SK-N-SH (cell line): ENCODE measurements around the gene OR2A5. TPM values are rescaled to one million over a fixed set of nuclear protein-coding genes. Genes with fewer than 3 reads are reported as not detected.

Experiments used
- CTCF ChIA-PET: fragments of 300-600, 350-600 bp; formaldehyde crosslinking; extraction: SDS; loops from one replicate; lab custom pipeline; 2021; lab: Yijun Ruan, JAX
- POLR2A ChIA-PET: fragments of 350-600 bp; sonication (Branson Sonifier 250); formaldehyde crosslinking; extraction: SDS; loops from one replicate; lab custom pipeline; 2020; ENCODE audit warnings: antibody characterized with exemption, inconsistent platforms; lab: Yijun Ruan, JAX
- DNase-seq: peaks from one replicate; pipeline ENCODE4 v3.0.0; 2012
- H2AFZ ChIP-seq: fragments of 200-600 bp; sonication (generic); 2 replicates; pipeline ENCODE4 v1.8.1; 2016; ENCODE audit warnings: antibody characterized with exemption, mild to moderate bottlenecking, low read depth
- H3F3A ChIP-seq: fragments of 200-600 bp; sonication (generic); replicated peaks from 2 replicates; pipeline ENCODE3; 2016; ENCODE audit warnings: antibody characterized with exemption, mild to moderate bottlenecking; ENCODE audit not compliant: insufficient read depth
- H3K27ac ChIP-seq, 2 experiments: fragments of 200-500 bp in 1 of 2; fragments of 200-600 bp in 1 of 2; sonication (Bioruptor generic) in 1 of 2; sonication (generic), shearing (Covaris generic) in 1 of 2; 2 replicates each; pipeline versions ENCODE4 v1.5.1 to v1.6.1; 2014 to 2016; ENCODE audit warnings: low read depth in 2 of 2, inconsistent platforms in 1 of 2, low read length in 1 of 2, mild to moderate bottlenecking in 1 of 2, mixed read lengths in 1 of 2
- H3K27me3 ChIP-seq: fragments of 200-600 bp; sonication (generic), shearing (Covaris generic); 2 replicates; pipeline ENCODE4 v1.6.1; 2016; ENCODE audit warnings: mixed run types; ENCODE audit not compliant: insufficient read depth
- H3K36me3 ChIP-seq, 2 experiments: fragments of 200-500 bp in 1 of 2; fragments of 200-600 bp in 1 of 2; sonication (Bioruptor generic) in 1 of 2; sonication (generic) in 1 of 2; replicated peaks in 1 of 2; 2 replicates each; pipeline versions ENCODE3 to v1.5.1; 2014 to 2016; ENCODE audit warnings: low read length in 1 of 2, mild to moderate bottlenecking in 1 of 2; ENCODE audit not compliant: insufficient read depth in 2 of 2, control insufficient read depth in 1 of 2
- H3K4me1 ChIP-seq, 2 experiments: fragments of 200-500 bp in 1 of 2; fragments of 200-600 bp in 1 of 2; sonication (Bioruptor generic) in 1 of 2; sonication (generic), shearing (Covaris generic) in 1 of 2; 2 replicates each; pipeline versions ENCODE4 v1.5.1 to v1.6.1; 2014 to 2016; ENCODE audit warnings: low read depth in 1 of 2, low read length in 1 of 2, mixed run types in 1 of 2; ENCODE audit not compliant: insufficient read depth in 2 of 2, control insufficient read depth in 1 of 2
- H3K4me2 ChIP-seq: fragments of 200-600 bp; sonication (generic), shearing (Covaris generic); 2 replicates; pipeline ENCODE4 v1.6.1; 2017; ENCODE audit warnings: mixed run types
- H3K4me3 ChIP-seq, 2 experiments: fragments of 200-500 bp in 1 of 2; fragments of 200-600 bp in 1 of 2; sonication (Bioruptor generic) in 1 of 2; sonication (generic), shearing (Covaris generic) in 1 of 2; 2 replicates each; pipeline versions ENCODE4 v1.5.1 to v1.8.1; 2014 to 2016; ENCODE audit warnings: low read depth in 2 of 2, inconsistent platforms in 1 of 2, low read length in 1 of 2, mild to moderate bottlenecking in 1 of 2, mixed read lengths in 1 of 2, moderate library complexity in 1 of 2
- H3K79me2 ChIP-seq: fragments of 200-600 bp; sonication (generic); 2 replicates; pipeline ENCODE4 v1.8.1; 2017; ENCODE audit warnings: mild to moderate bottlenecking; ENCODE audit not compliant: insufficient read depth
- H3K9ac ChIP-seq: fragments of 200-600 bp; sonication (generic); 2 replicates; pipeline ENCODE4 v1.6.1; 2017; ENCODE audit warnings: mixed run types
- H3K9me2 ChIP-seq: fragments of 200-600 bp; sonication (generic); 2 replicates; pipeline ENCODE4 v1.6.1; 2017; ENCODE audit warnings: mixed run types
- H3K9me3 ChIP-seq: fragments of 200-600 bp; sonication (generic); 2 replicates; pipeline ENCODE4 v1.6.1; 2017; ENCODE audit warnings: mixed run types, mild to moderate bottlenecking, moderate library complexity
- H4K20me1 ChIP-seq: fragments of 200-600 bp; sonication (generic); 2 replicates; pipeline ENCODE4 v1.6.1; 2017; ENCODE audit warnings: mild to moderate bottlenecking, mixed run types; ENCODE audit not compliant: insufficient read depth
- CTCF ChIP-seq: fragments of 200-600 bp; sonication (generic); IDR thresholded peaks from 2 replicates; pipeline ENCODE4 v1.6.1; 2017; ENCODE audit warnings: antibody characterized with exemption, mild to moderate bottlenecking, moderate library complexity
- ELF1 ChIP-seq: IDR thresholded peaks from 2 replicates; pipeline ENCODE4 v1.4.0; 2012
- EP300 ChIP-seq, 2 experiments: IDR thresholded peaks; 2 replicates each; pipeline versions ENCODE4 v1.4.0 to v1.6.1; 2012; ENCODE audit warnings: borderline replicate concordance in 1 of 2, low read depth in 1 of 2, low read length in 1 of 2
- EZH2phosphoT487 ChIP-seq: fragments of 200-600 bp; sonication (generic); IDR thresholded peaks from 2 replicates; pipeline ENCODE4 v1.6.1; 2017; ENCODE audit warnings: low read depth, mixed run types, mild to moderate bottlenecking, antibody characterized with exemption, moderate library complexity, borderline replicate concordance
- FOSL2 ChIP-seq: IDR thresholded peaks from 2 replicates; pipeline ENCODE4 v1.4.0; 2012; ENCODE audit warnings: low read depth, mild to moderate bottlenecking, moderate library complexity, borderline replicate concordance
- FOXM1 ChIP-seq: IDR thresholded peaks from 2 replicates; pipeline ENCODE4 v1.4.0; 2012; ENCODE audit warnings: low read depth, mild to moderate bottlenecking
- GATA2 ChIP-seq: sonication (generic); formaldehyde crosslinking; IDR thresholded peaks from 2 replicates; pipeline ENCODE4 v1.5.0; 2020; ENCODE audit warnings: mild to moderate bottlenecking, missing genetic modification reagents
- JUND ChIP-seq: IDR thresholded peaks from 2 replicates; pipeline ENCODE4 v1.4.0; 2012
- NRF1 ChIP-seq: IDR thresholded peaks from 2 replicates; pipeline ENCODE4 v1.6.1; 2012; ENCODE audit warnings: low read depth, mild to moderate bottlenecking, low read length
- PBX3 ChIP-seq: IDR thresholded peaks from 2 replicates; pipeline ENCODE4; 2012
- RAD21 ChIP-seq: IDR thresholded peaks from 2 replicates; pipeline ENCODE4 v1.6.1; 2012; ENCODE audit warnings: mild to moderate bottlenecking, low read length
- RCOR1 ChIP-seq: fragments of 150-350 bp; IDR thresholded peaks from 2 replicates; pipeline ENCODE4 v1.6.1; 2017; ENCODE audit warnings: antibody characterized with exemption, low read length
- SIN3A ChIP-seq: IDR thresholded peaks from 2 replicates; pipeline ENCODE4 v1.6.1; 2012; ENCODE audit warnings: low read depth, mild to moderate bottlenecking, low read length, moderate library complexity, borderline replicate concordance
- TAF1 ChIP-seq: IDR thresholded peaks from 2 replicates; pipeline ENCODE4 v1.6.1; 2012; ENCODE audit warnings: low read depth, mild to moderate bottlenecking, low read length, moderate library complexity, borderline replicate concordance
- TCF12 ChIP-seq: IDR thresholded peaks from 2 replicates; pipeline ENCODE4 v1.4.0; 2012
- TEAD4 ChIP-seq: IDR thresholded peaks from 2 replicates; pipeline ENCODE4 v1.4.0; 2012; ENCODE audit warnings: mild to moderate bottlenecking, borderline replicate concordance; ENCODE audit not compliant: insufficient read depth
- YY1 ChIP-seq: IDR thresholded peaks from 2 replicates; pipeline ENCODE4 v1.4.0; 2012; ENCODE audit warnings: low read depth, mild to moderate bottlenecking
- WGBS: methylation state at CpG from one replicate; pipeline ENCODE4 v1.1.6; 2017; ENCODE audit warnings: low lambda C conversion rate; 5-methylcytosine and 5-hydroxymethylcytosine counted together
- polyA plus RNA-seq, 3 experiments: library from polyadenylated mRNA; depleted of rRNA; stranded (reverse); fragments of >200 nt; gene quantifications; 2 replicates each; pipeline ENCODE4 v1.2.3, GENCODE V29; 2012
- TF ChIP-seq, protein P1 (sequence below): IDR thresholded peaks from 2 replicates; pipeline ENCODE4 v1.4.0; 2012; ENCODE audit warnings: low read depth, borderline replicate concordance

Gene OR2A5, protein sequence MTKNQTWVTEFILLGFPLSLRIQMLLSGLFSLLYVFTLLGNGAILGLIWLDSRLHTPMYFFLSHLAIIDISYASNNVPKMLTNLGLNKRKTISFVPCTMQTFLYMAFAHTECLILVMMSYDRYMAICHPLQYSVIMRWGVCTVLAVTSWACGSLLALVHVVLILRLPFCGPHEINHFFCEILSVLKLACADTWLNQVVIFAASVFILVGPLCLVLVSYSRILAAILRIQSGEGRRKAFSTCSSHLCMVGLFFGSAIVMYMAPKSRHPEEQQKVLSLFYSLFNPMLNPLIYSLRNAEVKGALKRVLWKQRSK
- polyA plus RNA-seq (2012; rRNA removed) = not detected in 2 replicates
- polyA plus RNA-seq (2012; cell fraction: cytosol; rRNA removed) = not detected in 2 replicates
- not detected in 2 replicates for polyA plus RNA-seq (2012; cell fraction: nucleus; rRNA removed)

DNA sequence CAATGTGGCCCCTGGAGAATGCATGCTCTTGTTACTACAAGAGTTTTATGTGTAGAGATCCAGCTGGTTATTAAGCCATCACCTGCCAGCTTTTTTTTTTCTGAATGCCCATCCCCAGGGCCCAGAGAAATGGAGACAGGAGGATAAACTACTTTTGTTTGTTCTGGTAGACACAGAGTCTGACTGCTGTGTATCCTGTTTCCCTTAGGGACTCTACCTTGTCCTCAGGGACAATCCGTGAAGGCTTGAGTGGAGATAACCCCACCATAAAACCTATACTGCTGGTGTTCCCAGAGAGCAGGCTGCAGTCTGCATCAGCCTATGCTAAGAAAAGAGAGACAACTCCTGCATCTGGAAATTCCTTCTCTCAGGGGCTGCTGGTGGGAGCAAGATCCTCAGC is at the start of gene OR2A5:
Gene OR2A5, plus strand, starts transcription at position 301 of the 400 bp plus-strand sequence. CDS start 1,454 bp downstream, outside the sequence.
- Histone ChIP-seq H4K20me1 (no peaks in the 10 kb centered on the region), H2AFZ (no peak within 1 kb of the TSS), H3K9me2 (no peaks in the 10 kb centered on the region), H3K36me3 (no peaks in the 10 kb centered on the region), H3K27me3 (peaks cover 8% of the 10 kb centered on the region; the same call in 1 of the 2 replicates), H3F3A (no peaks in the 10 kb centered on the region), H3K9me3 (no peaks in the 10 kb centered on the region), H3K9ac (no peak within 1 kb of the TSS), H3K4me3 (no peak within 1 kb of the TSS), H3K4me2 (no peak within 1 kb of the TSS), H3K4me1 (no peaks in the 10 kb centered on the region), H3K79me2 (no peaks in the 10 kb centered on the region), H3K27ac (no peak within 1 kb of the TSS)
- ChIA-PET POLR2A (no interaction called here), CTCF (no interaction called here)
- 0% methylated on average over 1 of the region's 1 CpG for WGBS
- TF ChIP-seq RCOR1 (no peak), ELF1 (no peak), RAD21 (no peak), TCF12 (no peak), YY1 (no peak), SIN3A (no peak), TEAD4 (no peak), NRF1 (no peak), EP300 (IDR thresholded peaks at IDR 0.05; ENCODE audit: borderline replicate concordance in 1 of 2, low read depth in 1 of 2, low read length in 1 of 2) (no peak), EZH2phosphoT487 (no peak), GATA2 (CRISPR knock-in tag) (no peak), FOSL2 (no peak), TAF1 (no peak), CTCF (no peak), PBX3 (no peak), JUND (no peak), FOXM1 (no peak)
- TF ChIP-seq, protein P1, sequence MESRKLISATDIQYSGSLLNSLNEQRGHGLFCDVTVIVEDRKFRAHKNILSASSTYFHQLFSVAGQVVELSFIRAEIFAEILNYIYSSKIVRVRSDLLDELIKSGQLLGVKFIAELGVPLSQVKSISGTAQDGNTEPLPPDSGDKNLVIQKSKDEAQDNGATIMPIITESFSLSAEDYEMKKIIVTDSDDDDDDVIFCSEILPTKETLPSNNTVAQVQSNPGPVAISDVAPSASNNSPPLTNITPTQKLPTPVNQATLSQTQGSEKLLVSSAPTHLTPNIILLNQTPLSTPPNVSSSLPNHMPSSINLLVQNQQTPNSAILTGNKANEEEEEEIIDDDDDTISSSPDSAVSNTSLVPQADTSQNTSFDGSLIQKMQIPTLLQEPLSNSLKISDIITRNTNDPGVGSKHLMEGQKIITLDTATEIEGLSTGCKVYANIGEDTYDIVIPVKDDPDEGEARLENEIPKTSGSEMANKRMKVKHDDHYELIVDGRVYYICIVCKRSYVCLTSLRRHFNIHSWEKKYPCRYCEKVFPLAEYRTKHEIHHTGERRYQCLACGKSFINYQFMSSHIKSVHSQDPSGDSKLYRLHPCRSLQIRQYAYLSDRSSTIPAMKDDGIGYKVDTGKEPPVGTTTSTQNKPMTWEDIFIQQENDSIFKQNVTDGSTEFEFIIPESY = no peak
- DNase-seq = no peak
